ENCODE results near the gene RNF13.
"Not testable (repeated sequence)": the region's sequence is repeated elsewhere in the genome, so short reads cannot be mapped to it uniquely, and the experiment has no call there.

Gene RNF13

DNA sequence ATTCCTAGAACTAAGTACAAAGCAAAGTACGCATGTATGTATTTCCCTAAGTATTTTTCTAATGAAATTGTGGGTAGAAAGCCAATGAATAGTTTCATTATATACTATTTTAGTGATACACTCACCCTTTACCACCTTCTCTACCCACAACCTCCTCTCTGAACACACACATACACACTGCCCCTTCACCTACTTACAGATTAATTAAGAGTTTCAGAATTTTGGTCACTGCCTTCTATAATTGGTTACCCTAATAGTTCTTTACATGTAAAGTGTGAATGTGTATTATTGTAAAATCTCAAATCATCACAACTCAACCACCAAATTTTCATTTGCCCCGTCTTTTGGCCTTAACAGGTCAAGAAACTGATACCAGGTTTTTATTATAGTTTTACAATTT, 150.5 kb downstream of the RNF13 start:
- no peak for DNase-seq

GRCh38 chr3:149964291-149964690, 151.3 kb downstream of the RNF13 start:
- DNase-seq, result no peak

GRCh38 chr3:149965278-149965677, 152.3 kb downstream of the RNF13 start:
- DNase-seq, result no peak

DNA sequence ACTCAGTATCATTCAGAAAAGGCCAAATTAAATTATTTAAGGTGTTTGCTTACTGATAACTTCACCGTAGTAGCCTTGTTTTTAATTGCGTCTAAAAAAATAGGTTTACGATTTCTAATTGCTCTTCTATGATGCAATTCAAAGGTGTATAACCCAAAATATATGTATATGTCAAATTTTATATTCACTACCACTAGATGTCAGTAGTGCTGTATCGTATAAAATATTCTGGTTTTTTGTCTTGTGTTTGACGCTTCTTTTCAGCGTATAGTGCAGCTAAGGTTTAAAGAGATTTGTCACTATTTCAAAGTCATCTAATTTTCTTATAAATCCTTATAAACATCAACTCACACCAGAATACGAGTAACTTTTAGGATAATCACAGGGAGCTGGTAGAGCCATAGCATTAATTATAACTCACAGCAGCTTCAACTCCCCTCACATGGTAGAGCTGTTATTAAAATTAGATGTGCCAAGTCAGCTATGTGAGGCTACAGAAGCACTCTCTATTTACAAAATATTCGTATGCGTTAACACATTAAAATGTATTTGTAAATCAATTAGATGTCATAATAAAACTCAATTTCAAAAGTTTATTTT, 154.2 kb downstream of the RNF13 start:
- peak; percentile 45 for DNase-seq

DNA sequence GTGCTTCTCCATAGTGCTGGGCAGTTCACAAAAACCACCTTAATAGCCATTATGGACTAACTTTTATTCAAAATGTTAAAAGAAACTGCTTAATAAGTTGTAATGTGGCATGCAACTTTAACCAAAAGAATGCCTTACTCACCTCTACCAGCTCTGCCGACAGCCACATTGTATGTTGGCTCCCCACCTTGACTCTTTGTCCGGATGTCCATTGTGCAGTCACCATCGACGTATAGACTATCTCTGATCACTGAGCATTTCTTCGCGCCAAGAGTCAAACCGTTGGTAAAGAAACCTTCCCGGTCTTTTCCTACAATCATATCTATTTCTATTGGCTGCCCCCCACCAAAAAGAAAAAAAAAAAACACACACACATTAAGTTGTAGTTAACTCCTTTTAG, 155.2 kb downstream of the RNF13 start:
- no peak for DNase-seq

- DNase-seq, result no peak
Measured at GRCh38 chr3:149969110-149969939, 156.3 kb downstream of the RNF13 start.

GRCh38 chr3:149969940-149970715, 157.1 kb downstream of the RNF13 start:
- peak; percentile 67 for DNase-seq

DNA sequence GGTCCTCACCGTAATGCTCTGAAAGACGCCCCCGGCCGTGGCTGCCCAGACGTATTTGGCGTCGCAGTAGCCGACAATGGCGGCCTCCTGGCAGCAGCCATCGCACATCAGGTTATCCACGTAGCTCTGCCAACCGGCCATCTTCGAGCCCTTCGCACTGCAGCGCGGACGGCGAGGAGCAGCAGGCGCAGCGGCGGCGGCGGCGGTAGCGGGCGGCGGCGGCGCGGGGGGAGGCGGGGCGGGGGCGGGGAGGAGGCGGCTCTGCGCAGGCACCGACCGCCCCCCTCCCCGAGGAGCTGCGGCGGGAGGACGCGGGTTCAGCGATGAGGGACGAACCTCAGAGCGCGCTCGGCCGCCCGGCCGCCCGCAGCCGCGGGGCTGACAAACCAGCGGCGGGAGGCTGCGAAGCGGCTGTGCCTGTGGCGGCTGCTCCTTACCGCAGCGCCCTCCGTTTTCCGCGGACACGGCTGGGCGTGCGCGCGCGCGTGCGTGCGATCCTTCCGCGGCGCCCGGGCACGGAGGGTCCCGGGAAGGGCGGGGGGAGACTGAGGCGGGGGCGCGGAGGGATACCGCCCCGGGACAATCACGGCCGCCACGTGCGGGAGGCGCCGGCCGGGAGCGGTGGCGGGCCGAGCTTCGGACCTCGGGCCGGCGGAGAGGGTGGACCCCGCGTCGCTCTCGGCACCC, 157.8 kb downstream of the RNF13 start, which contains the start of gene PFN2:
TSS of gene PFN2 (minus strand) at position 180 of the 687 bp plus-strand sequence. CDS start at position 141, 39 bp downstream.
- peak; percentile 45 for DNase-seq

DNA sequence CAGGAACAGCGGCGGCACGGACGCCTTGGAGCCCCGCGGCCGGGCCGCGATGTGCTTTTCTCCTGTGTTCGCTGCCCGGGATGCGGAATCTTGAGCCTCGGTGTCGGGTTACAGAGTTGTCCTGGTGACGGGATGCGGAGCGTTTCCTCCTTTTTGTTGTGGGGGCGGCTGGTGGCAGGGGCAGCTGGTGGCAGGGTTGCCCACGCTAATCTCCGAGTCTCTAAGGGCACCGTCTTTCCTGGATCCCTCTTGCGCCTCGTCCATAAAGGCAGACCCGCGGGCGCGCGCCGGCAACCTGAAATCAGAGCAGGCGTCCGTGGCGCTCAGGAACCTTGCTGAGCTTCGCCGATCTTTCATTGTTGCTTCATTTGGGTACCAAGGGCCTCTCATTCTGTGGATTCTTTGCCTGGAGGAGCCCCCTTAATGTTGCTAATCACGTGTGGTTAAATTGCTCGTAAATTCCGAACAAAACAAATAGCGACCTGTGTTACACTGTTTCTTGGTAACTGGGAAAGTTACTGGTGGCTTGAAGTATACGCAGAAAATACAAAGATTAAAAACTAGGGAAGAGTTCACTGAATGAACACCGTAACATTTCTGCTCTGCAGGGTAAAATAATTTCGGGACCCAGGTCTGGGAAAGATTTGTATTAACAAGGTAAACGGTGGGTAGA, 158.5 kb downstream of the RNF13 start:
- peak; percentile 17 for DNase-seq

- DNase-seq, result peak; percentile 21
Measured at GRCh38 chr3:149975919-149976318, 162.9 kb downstream of the RNF13 start.

DNA sequence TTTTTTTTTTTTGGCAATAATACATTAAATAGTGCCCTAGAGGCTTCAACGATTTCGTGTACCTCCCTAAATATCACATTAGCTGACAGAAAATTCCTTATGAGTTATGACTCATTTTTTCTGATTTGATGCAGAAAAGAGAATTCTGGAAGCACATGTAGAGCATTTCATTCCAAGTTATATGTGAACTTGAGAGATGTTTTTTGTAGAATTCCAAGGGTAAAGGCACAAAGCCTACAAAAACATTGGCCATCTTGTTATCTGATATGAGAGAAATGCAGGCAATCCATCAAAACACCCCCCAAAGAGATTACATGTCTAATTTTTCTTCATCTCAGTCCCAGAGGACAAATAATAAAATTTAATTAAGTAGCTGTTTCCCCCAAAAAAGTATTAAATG, 164.4 kb downstream of the RNF13 start:
- DNase-seq, result no peak

GRCh38 chr3:149981979-149982378, 169.0 kb downstream of the RNF13 start:
- DNase-seq, result not testable (repeated sequence)

DNA sequence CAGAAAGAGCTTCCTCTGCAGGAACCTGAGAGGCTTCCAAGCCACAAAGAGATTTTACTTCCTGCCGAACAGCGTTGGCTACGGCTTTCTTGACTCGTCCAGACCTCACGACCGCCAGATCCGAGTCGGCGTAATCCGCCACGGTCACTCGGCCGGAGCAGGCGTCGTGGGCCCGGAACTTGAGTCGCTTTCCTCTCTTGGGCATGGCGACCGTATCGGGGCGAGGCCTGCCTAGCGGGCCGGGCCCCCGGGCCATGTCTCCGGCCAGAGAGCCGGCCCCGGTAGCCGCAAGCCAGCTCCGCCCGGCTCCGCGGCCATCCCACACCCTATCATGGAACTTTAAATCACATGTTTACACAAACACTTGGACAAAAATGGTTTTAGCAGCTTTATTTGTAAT, 170.0 kb downstream of the RNF13 start:
- not testable (repeated sequence) for DNase-seq

DNA sequence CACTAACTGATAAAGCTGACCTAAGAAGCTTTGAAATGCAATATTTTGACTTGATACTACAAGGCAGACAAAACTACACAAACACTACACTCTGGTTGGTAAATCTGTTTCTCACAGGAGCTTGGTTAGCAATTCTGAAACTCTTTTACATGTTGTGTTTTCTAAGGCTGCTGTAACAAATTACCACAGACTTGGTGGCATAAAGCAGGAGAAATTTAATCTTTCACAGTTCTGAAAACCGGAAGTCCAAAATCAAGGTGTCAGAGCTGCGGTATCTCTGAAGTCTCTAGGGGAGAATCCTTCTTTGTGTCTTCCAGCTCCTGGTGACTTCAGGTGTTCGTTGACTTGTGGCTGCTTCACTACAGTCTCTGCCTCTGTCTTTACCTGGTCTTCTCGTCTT, 170.6 kb downstream of the RNF13 start:
- no peak for DNase-seq

- no peak for DNase-seq
Measured at GRCh38 chr3:149989307-149989706, 176.3 kb downstream of the RNF13 start.

GRCh38 chr3:149990423-149990948, 177.5 kb downstream of the RNF13 start:
- DNase-seq, result no peak

- DNase-seq, result no peak
Measured at GRCh38 chr3:149992416-149993058, 179.5 kb downstream of the RNF13 start.

DNA sequence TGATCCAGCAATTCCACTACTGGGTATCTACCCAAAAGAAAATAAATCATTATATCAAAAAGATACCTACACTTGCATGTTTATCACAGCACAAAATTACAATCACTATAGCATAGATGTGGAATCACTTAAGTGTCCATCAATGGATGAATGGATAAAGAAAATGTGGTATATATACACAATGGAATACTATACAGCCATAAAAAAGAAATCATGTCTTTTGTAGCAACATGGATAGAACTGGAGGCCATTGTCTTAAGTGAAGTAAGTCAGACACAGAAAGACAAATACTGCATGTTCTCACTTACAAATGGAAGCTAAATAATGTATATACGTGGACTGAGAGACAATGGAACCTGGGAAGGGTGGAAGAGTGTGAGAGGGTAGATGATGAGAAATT, 185.9 kb downstream of the RNF13 start:
- no peak for DNase-seq

GRCh38 chr3:149999421-149999820, 186.4 kb downstream of the RNF13 start:
- DNase-seq, result no peak

DNA sequence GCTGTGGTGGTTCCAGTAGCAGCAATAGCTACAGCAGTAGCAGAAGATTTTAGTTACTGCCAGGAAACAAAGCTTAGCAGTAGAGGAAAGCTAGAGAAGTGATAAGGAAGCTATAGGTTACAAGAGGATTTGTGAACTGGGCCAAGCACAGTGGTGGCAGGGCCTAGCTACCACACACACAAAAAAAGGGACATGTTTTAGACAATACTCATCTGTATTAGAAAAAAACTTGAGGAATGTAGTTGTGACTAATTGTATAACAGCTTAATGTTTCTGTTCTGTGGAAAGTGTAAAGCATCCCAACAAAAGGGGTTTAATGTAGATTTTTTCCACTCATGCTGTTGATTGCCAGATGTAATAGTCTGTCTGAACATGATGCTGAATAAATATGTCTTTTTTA, 187.6 kb downstream of the RNF13 start:
- no peak for DNase-seq

DNA sequence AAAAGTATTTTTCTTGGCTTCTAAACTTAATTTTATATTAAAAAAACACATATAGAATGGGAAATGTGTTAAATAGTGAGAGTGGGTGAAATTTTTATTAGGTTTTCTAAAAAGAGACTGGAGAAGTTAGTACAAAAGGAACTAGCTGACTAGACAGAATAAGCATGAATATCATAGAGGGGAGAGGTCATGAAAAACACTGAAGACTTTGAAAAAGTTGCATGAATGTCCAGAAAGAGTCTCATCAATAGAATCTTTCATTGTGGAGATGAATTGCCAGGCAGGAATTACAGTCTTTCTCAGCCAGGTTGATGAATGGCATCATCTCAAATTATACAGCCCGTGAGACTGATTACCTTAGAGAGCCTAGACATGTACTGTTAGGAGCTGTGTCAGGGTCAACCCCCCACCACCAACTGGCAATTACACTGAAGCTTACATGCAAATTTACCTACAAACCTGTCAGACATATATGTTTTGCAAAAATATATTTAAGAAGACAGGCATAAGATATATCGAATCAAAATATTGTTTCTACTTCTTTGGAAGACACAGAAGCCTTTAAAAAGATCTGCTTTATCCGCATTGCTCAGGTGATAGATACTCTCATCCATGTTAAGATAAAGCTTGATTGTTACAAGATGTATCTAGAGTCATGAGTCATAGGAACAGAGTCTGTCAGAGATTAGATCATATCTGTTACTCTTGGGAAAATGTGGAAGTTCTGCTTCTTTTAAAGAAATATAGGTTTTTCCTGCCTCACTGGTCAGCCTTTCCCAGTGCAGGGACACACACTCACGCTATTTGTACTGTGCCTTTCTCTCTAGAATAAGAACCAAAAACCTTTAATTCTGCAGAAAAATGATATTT, 192.5 kb downstream of the RNF13 start:
- no peak for DNase-seq

Data from activated CD4-positive, alpha-beta T cell treated with anti-CD3 and anti-CD28 coated beads, Interleukin-2, Interleukin-6, amounts not matched to agents 100 ng/mL and 50 ng/mL, durations not matched to agents 16 hours and 8 hours (primary cell).